Glutamatergic neuron (in vitro differentiated cells): ENCODE data around the gene PAPOLA. TPM values are rescaled to one million over a fixed set of nuclear protein-coding genes. Genes with fewer than 3 reads are reported as not detected.

Experiments used
- DNase-seq: peaks from one replicate; pipeline ENCODE4 v3.0.0; 2022
- H3K27ac Mint-ChIP-seq: one replicate; pipeline ENCODE4 v1.8.0; 2020; ENCODE audit warnings: mild to moderate bottlenecking, mixed read lengths, inconsistent platforms; ENCODE audit not compliant: unreplicated experiment
- H3K27me3 Mint-ChIP-seq: one replicate; pipeline ENCODE4 v1.8.0; 2020; ENCODE audit warnings: mild to moderate bottlenecking, moderate library complexity, mixed read lengths, inconsistent platforms; ENCODE audit not compliant: unreplicated experiment
- H3K36me3 Mint-ChIP-seq: one replicate; pipeline ENCODE4 v1.8.0; 2020; ENCODE audit warnings: mild to moderate bottlenecking, mixed read lengths, inconsistent platforms; ENCODE audit not compliant: unreplicated experiment
- H3K4me1 Mint-ChIP-seq: one replicate; pipeline ENCODE4 v1.8.0; 2020; ENCODE audit warnings: mild to moderate bottlenecking, low read depth, mixed read lengths, inconsistent platforms; ENCODE audit not compliant: unreplicated experiment
- H3K4me3 Mint-ChIP-seq: one replicate; pipeline ENCODE4 v1.8.0; 2020; ENCODE audit warnings: mild to moderate bottlenecking, mixed read lengths, inconsistent platforms; ENCODE audit not compliant: unreplicated experiment
- H3K9me3 Mint-ChIP-seq: one replicate; pipeline ENCODE4 v1.8.0; 2020; ENCODE audit warnings: mild to moderate bottlenecking, moderate library complexity, mixed read lengths, inconsistent platforms; ENCODE audit not compliant: unreplicated experiment
- total RNA-seq: library from RNA; stranded (reverse); fragmentation: NEBNext Ultra II Directional; extraction: Animal tissue kit (Norgen Biotek cat#: 25700); gene quantifications from one replicate; pipeline ENCODE4 v1.2.1, GENCODE V29; 2021; ENCODE audit not compliant: unreplicated experiment
- TF ChIP-seq, protein P1 (sequence below): fragments of 200-600 bp; sonication (generic); IDR thresholded peaks from one replicate; pipeline ENCODE4 v1.5.0; 2021; ENCODE audit not compliant: partially characterized antibody, unreplicated experiment

Gene PAPOLA
- total RNA-seq, 1 donor from 2014 or later: 169 TPM

DNA sequence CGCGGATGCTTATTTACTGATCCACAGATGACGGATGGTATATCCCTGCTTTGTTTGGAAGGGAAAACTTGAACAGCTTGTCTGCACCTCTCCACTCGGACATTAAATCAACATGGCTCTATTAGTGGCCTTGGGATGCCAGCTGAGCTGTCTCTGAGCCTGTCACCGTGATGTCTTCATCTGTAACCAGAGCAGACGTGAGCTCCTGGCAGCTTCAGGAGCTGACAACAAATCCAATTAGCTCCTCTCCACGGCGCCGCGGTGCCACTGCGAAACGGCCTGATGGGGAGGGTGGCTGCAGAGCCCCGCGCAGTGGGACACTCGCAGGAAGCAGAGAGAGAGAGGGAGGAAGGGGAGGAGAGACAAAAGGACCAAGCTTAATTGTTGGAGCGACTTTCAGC lies 112.3 kb downstream of the PAPOLA start:
- Mint-ChIP-seq H3K27ac (no peak overlapping the region), H3K9me3 (peaks cover 8% of the 10 kb centered on the region), H3K4me1 (peaks cover 4% of the 10 kb centered on the region), H3K36me3 (peaks cover 13% of the 10 kb centered on the region), H3K27me3 (peaks cover 18% of the 10 kb centered on the region), H3K4me3 (no peak overlapping the region)
- no peak for DNase-seq
- TF ChIP-seq, protein P1, sequence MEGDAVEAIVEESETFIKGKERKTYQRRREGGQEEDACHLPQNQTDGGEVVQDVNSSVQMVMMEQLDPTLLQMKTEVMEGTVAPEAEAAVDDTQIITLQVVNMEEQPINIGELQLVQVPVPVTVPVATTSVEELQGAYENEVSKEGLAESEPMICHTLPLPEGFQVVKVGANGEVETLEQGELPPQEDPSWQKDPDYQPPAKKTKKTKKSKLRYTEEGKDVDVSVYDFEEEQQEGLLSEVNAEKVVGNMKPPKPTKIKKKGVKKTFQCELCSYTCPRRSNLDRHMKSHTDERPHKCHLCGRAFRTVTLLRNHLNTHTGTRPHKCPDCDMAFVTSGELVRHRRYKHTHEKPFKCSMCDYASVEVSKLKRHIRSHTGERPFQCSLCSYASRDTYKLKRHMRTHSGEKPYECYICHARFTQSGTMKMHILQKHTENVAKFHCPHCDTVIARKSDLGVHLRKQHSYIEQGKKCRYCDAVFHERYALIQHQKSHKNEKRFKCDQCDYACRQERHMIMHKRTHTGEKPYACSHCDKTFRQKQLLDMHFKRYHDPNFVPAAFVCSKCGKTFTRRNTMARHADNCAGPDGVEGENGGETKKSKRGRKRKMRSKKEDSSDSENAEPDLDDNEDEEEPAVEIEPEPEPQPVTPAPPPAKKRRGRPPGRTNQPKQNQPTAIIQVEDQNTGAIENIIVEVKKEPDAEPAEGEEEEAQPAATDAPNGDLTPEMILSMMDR: no peak

DNA sequence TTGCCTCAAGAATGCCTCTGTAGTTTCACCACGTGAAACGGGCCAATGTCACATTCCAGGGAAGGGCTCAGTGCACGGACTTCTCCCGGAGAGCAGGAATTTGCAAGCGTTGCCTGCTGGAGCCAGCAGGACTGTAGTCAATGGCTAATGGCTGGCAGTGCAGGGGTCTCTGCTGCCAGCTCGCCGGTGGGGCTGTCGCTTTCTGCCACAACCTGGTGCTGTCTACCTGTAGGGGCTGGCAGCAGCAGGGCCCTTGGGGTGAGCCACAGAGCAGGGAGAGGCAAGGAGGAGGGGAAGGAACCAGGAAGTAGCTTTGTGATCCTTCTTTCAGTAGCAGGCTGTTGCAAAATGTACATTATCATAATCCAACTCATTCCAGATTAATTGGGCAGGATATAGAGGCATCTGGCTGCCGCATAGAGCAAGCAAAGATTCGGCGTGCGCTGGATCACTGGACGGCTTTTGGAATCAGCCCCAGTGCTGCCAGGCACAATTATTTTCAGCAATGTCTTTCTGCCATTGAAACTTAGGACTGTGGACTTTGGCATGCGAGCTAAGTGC lies 114.1 kb downstream of the PAPOLA start:
- peaks cover 18% of the 10 kb centered on the region for H3K27me3 Mint-ChIP-seq
- H3K27ac Mint-ChIP-seq: peak overlapping the region; percentile 35
- H3K4me1 Mint-ChIP-seq: peaks cover 4% of the 10 kb centered on the region
- TF ChIP-seq, protein P1: no peak
- H3K9me3 Mint-ChIP-seq: peaks cover 10% of the 10 kb centered on the region
- DNase-seq: no peak
- no peak overlapping the region for H3K4me3 Mint-ChIP-seq
- peaks cover 7% of the 10 kb centered on the region for H3K36me3 Mint-ChIP-seq

Other genes starting within 250 kb of the PAPOLA start
- not detected for gene BDKRB1, start 246.2 kb upstream of the PAPOLA start, total RNA-seq
- 27.5 TPM for gene ATG2B, start 139.0 kb upstream of the PAPOLA start, total RNA-seq
- 24.8 TPM for gene GSKIP, start 138.9 kb upstream of the PAPOLA start, total RNA-seq
- gene AK7, start 110.3 kb upstream of the PAPOLA start, total RNA-seq: 1.8 TPM